Ureter (tissue), 1 donor: ENCODE data around the gene RAI1. TPM values are rescaled to one million over a fixed set of nuclear protein-coding genes. Genes with fewer than 3 reads are reported as not detected.
"Not testable (repeated sequence)": the region's sequence is repeated elsewhere in the genome, so short reads cannot be mapped to it uniquely, and the experiment has no call there.

Experiments
- DNase-seq: peaks from one replicate; pipeline ENCODE4 v3.0.0-alpha.2; 2020; ENCODE audit warnings: low spot score
- total RNA-seq: library from RNA; stranded (reverse); gene quantifications from one replicate; pipeline ENCODE4 v1.2.4, GENCODE V29; 2023
- donor health status: DM: yes; HTN: yes; CAD: no.

Gene RAI1
- total RNA-seq, 1 donor from 2014 or later: 117 TPM

- peak; percentile 73 for DNase-seq
Measured at GRCh38 chr17:17663160-17664063, 17.8 kb upstream of the RAI1 start.

- DNase-seq: no peak
Measured at GRCh38 chr17:17664064-17664452, 17.2 kb upstream of the RAI1 start.

GRCh38 chr17:17665255-17665654 is 16.0 kb upstream of the RAI1 start:
- no peak for DNase-seq

GRCh38 chr17:17666111-17666714 is 15.0 kb upstream of the RAI1 start:
- DNase-seq: no peak

- DNase-seq: no peak
Measured at GRCh38 chr17:17667231-17667630, 14.0 kb upstream of the RAI1 start.

GRCh38 chr17:17667947-17668346 is 13.3 kb upstream of the RAI1 start:
- DNase-seq: no peak

- no peak for DNase-seq
Measured at GRCh38 chr17:17668358-17668757, 12.9 kb upstream of the RAI1 start.

GRCh38 chr17:17668775-17669579 is 12.3 kb upstream of the RAI1 start:
- no peak for DNase-seq

- no peak for DNase-seq
Measured at GRCh38 chr17:17669580-17670235, 11.6 kb upstream of the RAI1 start.

- DNase-seq: no peak
Measured at GRCh38 chr17:17670701-17671305, 10.5 kb upstream of the RAI1 start.

- no peak for DNase-seq
Measured at GRCh38 chr17:17671369-17672129, 9.7 kb upstream of the RAI1 start.

- DNase-seq: no peak
Measured at GRCh38 chr17:17672453-17673368, 8.5 kb upstream of the RAI1 start.

GRCh38 chr17:17675416-17675815 is 5.8 kb upstream of the RAI1 start:
- no peak for DNase-seq

- DNase-seq: no peak
Measured at GRCh38 chr17:17675925-17676534, 5.2 kb upstream of the RAI1 start.

- DNase-seq: no peak
Measured at GRCh38 chr17:17676752-17677151, 4.5 kb upstream of the RAI1 start.

GRCh38 chr17:17677299-17678040 is 3.8 kb upstream of the RAI1 start:
- no peak for DNase-seq

- not testable (repeated sequence) for DNase-seq
Measured at GRCh38 chr17:17678063-17678699, 3.1 kb upstream of the RAI1 start.

GRCh38 chr17:17679243-17679642 is 2.0 kb upstream of the RAI1 start:
- DNase-seq: no peak
